Caco-2 (cell line): ENCODE data around the gene SLC14A1. TPM values are rescaled to one million over a fixed set of nuclear protein-coding genes. Genes with fewer than 3 reads are reported as not detected.

Experiments used
- BruUV-seq: library from RNA; stranded (reverse); fragments of 400-500 nt; replicated peaks from 2 replicates; lab custom pipeline; 2021; lab: Mats Ljungman, UMichigan
- CTCF ChIA-PET: fragments of 300-600 bp; sonication (Branson Sonifier 250); formaldehyde crosslinking; loops from one replicate; lab custom pipeline; 2022; ENCODE audit warnings: antibody characterized with exemption; lab: Charles Lee
- POLR2A ChIA-PET: fragments of 300-600 bp; sonication (Branson Sonifier 250); formaldehyde crosslinking; loops from one replicate; lab custom pipeline; 2022; ENCODE audit warnings: antibody characterized with exemption; lab: Charles Lee
- DNase-seq, 2 experiments: peaks; one replicate each; pipeline versions ENCODE4 v3.0.0 to v3.0.0-alpha.2; 2020 to 2022
- H3K27me3 ChIP-seq: replicated peaks from 2 replicates; pipeline ENCODE4 v1.6.0; 2011; ENCODE audit warnings: low read length; ENCODE audit not compliant: control insufficient read depth, insufficient read depth
- H3K36me3 ChIP-seq: 2 replicates; pipeline ENCODE4 v1.5.1; 2011; ENCODE audit warnings: low read length; ENCODE audit not compliant: control insufficient read depth, insufficient read depth
- H3K4me1 ChIP-seq: fragments of 250-450 bp; sonication (Bioruptor Pico); 2 replicates; pipeline ENCODE4 v1.5.1; 2020; ENCODE audit warnings: mild to moderate bottlenecking
- H3K4me3 ChIP-seq: 2 replicates; pipeline ENCODE4 v1.5.1; 2011; ENCODE audit warnings: low read depth, mild to moderate bottlenecking, control low read depth, low read length
- H3K9me3 ChIP-seq: fragments of 250-450 bp; sonication (Bioruptor Pico); 2 replicates; pipeline ENCODE4 v1.5.1; 2020; ENCODE audit warnings: mild to moderate bottlenecking, moderate library complexity
- H3K27ac Mint-ChIP-seq: one replicate; pipeline ENCODE4 v1.8.0; 2022; ENCODE audit warnings: mixed read lengths; ENCODE audit not compliant: unreplicated experiment
- H3K27me3 Mint-ChIP-seq: one replicate; pipeline ENCODE4 v1.8.0; 2022; ENCODE audit warnings: mixed read lengths; ENCODE audit not compliant: insufficient read depth, unreplicated experiment
- H3K36me3 Mint-ChIP-seq: one replicate; pipeline ENCODE4 v1.8.0; 2022; ENCODE audit warnings: mild to moderate bottlenecking, mixed read lengths; ENCODE audit not compliant: insufficient read depth, unreplicated experiment
- H3K4me1 Mint-ChIP-seq: one replicate; pipeline ENCODE4 v1.8.0; 2022; ENCODE audit warnings: low read depth, mixed read lengths; ENCODE audit not compliant: unreplicated experiment
- H3K4me3 Mint-ChIP-seq: one replicate; pipeline ENCODE4 v1.8.0; 2022; ENCODE audit warnings: mild to moderate bottlenecking, moderate library complexity, mixed read lengths; ENCODE audit not compliant: unreplicated experiment
- H3K9me3 Mint-ChIP-seq: one replicate; pipeline ENCODE4 v1.8.0; 2022; ENCODE audit warnings: mixed read lengths; ENCODE audit not compliant: unreplicated experiment
- intact Hi-C: fragments of 100-400 bp; cut with micrococcal nuclease; formaldehyde crosslinking; loops from one replicate; pipeline ENCODE4 v1.10.0; 2022; ENCODE audit not compliant: unreplicated experiment
- total RNA-seq: library from RNA; stranded (reverse); gene quantifications from 2 replicates; pipeline ENCODE4 v1.2.3, GENCODE V29; 2022
- TF ChIP-seq, protein P1 (sequence below), 2 experiments: fragments of 200-600 bp in 1 of 2; IDR thresholded peaks; 1 replicate in 1 of 2; 2 replicates in 1 of 2; pipeline versions ENCODE4 v1.5.1 to v1.8.0; 2011 to 2022; ENCODE audit warnings: antibody characterized with exemption in 1 of 2, control low read depth in 1 of 2, inconsistent platforms in 1 of 2, low read depth in 1 of 2, low read length in 1 of 2, mild to moderate bottlenecking in 1 of 2, moderate library complexity in 1 of 2; ENCODE audit not compliant: insufficient read depth in 1 of 2, severe bottlenecking in 1 of 2, unreplicated experiment in 1 of 2

The SLC14A1 gene
- total RNA-seq, 1 experiment from 2014 or later = not detected

DNA sequence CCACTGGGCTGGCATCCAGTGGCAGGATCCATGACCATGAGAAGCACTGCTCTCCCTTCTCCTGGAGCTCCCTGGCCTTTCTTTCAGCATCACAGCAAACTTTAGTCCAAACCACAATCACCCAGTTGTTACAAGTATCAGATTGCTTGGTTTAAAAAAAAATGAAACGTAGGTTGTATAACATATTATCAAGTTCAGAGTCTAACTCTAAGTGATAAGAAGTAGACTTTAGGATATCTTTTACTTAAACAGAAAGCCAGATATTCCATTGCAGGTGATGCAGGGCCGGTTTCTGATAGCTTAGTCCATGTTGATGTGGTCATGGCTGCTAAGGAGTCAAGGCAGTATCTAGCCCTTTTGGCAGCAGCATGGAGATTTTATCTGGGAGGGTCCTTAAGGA lies 24.5 kb downstream of the SLC14A1 start:
- H3K27ac Mint-ChIP-seq = no peak overlapping the region
- Histone ChIP-seq H3K27me3 (no peaks in the 10 kb centered on the region), H3K4me1 (no peaks in the 10 kb centered on the region), H3K9me3 (no peaks in the 10 kb centered on the region), H3K36me3 (no peaks in the 10 kb centered on the region), H3K4me3 (no peak overlapping the region)
- no peaks in the 10 kb centered on the region for H3K27me3 Mint-ChIP-seq
- ChIA-PET CTCF (no interaction called here), POLR2A (no interaction called here)
- H3K36me3 Mint-ChIP-seq = no peaks in the 10 kb centered on the region
- DNase-seq = no peak
- no peaks in the 10 kb centered on the region for H3K4me1 Mint-ChIP-seq
- TF ChIP-seq, protein P1, sequence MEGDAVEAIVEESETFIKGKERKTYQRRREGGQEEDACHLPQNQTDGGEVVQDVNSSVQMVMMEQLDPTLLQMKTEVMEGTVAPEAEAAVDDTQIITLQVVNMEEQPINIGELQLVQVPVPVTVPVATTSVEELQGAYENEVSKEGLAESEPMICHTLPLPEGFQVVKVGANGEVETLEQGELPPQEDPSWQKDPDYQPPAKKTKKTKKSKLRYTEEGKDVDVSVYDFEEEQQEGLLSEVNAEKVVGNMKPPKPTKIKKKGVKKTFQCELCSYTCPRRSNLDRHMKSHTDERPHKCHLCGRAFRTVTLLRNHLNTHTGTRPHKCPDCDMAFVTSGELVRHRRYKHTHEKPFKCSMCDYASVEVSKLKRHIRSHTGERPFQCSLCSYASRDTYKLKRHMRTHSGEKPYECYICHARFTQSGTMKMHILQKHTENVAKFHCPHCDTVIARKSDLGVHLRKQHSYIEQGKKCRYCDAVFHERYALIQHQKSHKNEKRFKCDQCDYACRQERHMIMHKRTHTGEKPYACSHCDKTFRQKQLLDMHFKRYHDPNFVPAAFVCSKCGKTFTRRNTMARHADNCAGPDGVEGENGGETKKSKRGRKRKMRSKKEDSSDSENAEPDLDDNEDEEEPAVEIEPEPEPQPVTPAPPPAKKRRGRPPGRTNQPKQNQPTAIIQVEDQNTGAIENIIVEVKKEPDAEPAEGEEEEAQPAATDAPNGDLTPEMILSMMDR (IDR thresholded peaks at IDR 0.05; ENCODE audit: insufficient read depth in 1 of 2, low read depth in 1 of 2, low read length in 1 of 2, severe bottlenecking in 1 of 2, unreplicated experiment in 1 of 2) = no peak
- BruUV-seq = no TSS peak
- no peak overlapping the region for H3K4me3 Mint-ChIP-seq
- no peaks in the 10 kb centered on the region for H3K9me3 Mint-ChIP-seq
- intact Hi-C loops = no loop called here

DNA sequence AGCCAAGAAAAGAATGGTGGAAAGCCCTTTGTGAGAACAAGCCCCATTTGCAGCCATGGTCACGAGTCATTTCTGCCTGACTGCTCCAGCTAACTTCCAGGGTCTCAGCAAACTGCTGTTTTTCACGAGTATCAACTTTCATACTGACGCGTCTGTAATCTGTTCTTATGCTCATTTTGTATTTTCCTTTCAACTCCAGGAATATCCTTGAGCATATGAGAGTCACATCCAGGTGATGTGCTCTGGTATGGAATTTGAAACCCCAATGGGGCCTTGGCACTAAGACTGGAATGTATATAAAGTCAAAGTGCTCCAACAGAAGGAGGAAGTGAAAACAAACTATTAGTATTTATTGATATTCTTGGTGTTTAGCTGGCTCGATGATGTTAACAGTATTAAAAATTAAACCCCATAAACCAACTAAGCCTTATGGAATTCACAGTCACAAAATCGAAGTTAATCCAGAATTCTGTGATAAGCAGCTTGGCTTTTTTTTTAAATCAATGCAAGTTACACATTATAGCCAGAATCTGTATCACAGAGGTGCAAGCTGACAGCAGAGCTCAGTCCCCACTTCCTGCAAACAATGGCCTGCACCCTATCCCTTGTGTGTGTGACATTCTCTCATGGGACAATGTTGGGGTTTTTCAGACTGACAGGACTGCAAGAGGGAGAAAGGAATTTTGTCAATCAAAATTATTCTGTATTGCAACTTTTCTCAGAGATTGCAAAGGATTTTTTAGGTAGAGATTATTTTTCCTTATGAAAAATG lies 26.1 kb downstream of the SLC14A1 start:
- Histone ChIP-seq H3K4me1 (no peaks in the 10 kb centered on the region), H3K9me3 (no peaks in the 10 kb centered on the region), H3K36me3 (no peaks in the 10 kb centered on the region), H3K4me3 (no peak overlapping the region), H3K27me3 (no peaks in the 10 kb centered on the region)
- H3K4me1 Mint-ChIP-seq = no peaks in the 10 kb centered on the region
- H3K36me3 Mint-ChIP-seq = no peaks in the 10 kb centered on the region
- H3K27me3 Mint-ChIP-seq = no peaks in the 10 kb centered on the region
- TF ChIP-seq, protein P1 (IDR thresholded peaks at IDR 0.05; ENCODE audit: insufficient read depth in 1 of 2, low read depth in 1 of 2, low read length in 1 of 2, severe bottlenecking in 1 of 2, unreplicated experiment in 1 of 2) = no peak
- no peak for DNase-seq
- intact Hi-C loops = no loop called here
- no peak overlapping the region for H3K4me3 Mint-ChIP-seq
- H3K27ac Mint-ChIP-seq = no peak overlapping the region
- POLR2A ChIA-PET = no interaction called here
- H3K9me3 Mint-ChIP-seq = peaks cover 8% of the 10 kb centered on the region
- CTCF ChIA-PET = no interaction called here
- BruUV-seq = no TSS peak

DNA sequence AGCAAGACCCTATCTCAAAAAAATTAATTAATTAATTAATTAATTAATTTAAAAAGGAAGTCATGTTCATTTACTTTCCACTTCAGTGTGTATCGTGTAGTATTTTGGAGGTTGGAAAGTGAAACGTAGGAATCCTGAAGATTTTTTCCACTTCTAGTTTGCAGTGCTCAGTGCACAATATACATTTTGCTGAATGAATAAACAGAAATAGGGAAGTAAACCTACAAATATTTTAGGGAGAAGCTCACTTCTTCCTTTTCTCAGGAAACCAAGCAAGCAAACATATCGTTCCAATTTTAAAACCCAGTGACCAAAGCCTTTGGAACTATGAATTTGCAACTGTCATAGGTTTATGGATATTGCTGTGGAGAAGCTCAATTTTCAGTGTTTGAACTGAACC lies 27.8 kb downstream of the SLC14A1 start:
- H3K36me3 ChIP-seq = no peaks in the 10 kb centered on the region
- H3K27ac Mint-ChIP-seq = no peak overlapping the region
- no peaks in the 10 kb centered on the region for H3K4me1 Mint-ChIP-seq
- no peaks in the 10 kb centered on the region for H3K27me3 ChIP-seq
- H3K9me3 ChIP-seq = no peaks in the 10 kb centered on the region
- POLR2A ChIA-PET = no interaction called here
- BruUV-seq = no TSS peak
- no peak for DNase-seq
- intact Hi-C loops = no loop called here
- H3K9me3 Mint-ChIP-seq = peaks cover 8% of the 10 kb centered on the region
- H3K4me3 Mint-ChIP-seq = no peak overlapping the region
- TF ChIP-seq, protein P1 (IDR thresholded peaks at IDR 0.05; ENCODE audit: insufficient read depth in 1 of 2, low read depth in 1 of 2, low read length in 1 of 2, severe bottlenecking in 1 of 2, unreplicated experiment in 1 of 2) = no peak
- CTCF ChIA-PET = interaction anchor here (0.7 kb wide), 1 partner anchor 246 kb away, joined by 3 read pairs; no protein-coding TSS in a partner anchor
- no peaks in the 10 kb centered on the region for H3K27me3 Mint-ChIP-seq
- no peaks in the 10 kb centered on the region for H3K4me1 ChIP-seq
- no peak overlapping the region for H3K4me3 ChIP-seq
- H3K36me3 Mint-ChIP-seq = no peaks in the 10 kb centered on the region
